Epithelial cell of prostate (primary cell): ENCODE results near the gene CLCNKB.
"Not testable (repeated sequence)": the region's sequence is repeated elsewhere in the genome, so short reads cannot be mapped to it uniquely, and the experiment has no call there.

ENCODE experiments used
- DNase-seq: peaks from one replicate; pipeline ENCODE4 v3.0.0-alpha.2; 2011; ENCODE audit warnings: low read depth, low spot score
- H3K27ac ChIP-seq: fragments of 450-650 bp; 2 replicates; pipeline ENCODE4 v1.5.1; 2017; ENCODE audit warnings: mild to moderate bottlenecking

Gene CLCNKB

DNA sequence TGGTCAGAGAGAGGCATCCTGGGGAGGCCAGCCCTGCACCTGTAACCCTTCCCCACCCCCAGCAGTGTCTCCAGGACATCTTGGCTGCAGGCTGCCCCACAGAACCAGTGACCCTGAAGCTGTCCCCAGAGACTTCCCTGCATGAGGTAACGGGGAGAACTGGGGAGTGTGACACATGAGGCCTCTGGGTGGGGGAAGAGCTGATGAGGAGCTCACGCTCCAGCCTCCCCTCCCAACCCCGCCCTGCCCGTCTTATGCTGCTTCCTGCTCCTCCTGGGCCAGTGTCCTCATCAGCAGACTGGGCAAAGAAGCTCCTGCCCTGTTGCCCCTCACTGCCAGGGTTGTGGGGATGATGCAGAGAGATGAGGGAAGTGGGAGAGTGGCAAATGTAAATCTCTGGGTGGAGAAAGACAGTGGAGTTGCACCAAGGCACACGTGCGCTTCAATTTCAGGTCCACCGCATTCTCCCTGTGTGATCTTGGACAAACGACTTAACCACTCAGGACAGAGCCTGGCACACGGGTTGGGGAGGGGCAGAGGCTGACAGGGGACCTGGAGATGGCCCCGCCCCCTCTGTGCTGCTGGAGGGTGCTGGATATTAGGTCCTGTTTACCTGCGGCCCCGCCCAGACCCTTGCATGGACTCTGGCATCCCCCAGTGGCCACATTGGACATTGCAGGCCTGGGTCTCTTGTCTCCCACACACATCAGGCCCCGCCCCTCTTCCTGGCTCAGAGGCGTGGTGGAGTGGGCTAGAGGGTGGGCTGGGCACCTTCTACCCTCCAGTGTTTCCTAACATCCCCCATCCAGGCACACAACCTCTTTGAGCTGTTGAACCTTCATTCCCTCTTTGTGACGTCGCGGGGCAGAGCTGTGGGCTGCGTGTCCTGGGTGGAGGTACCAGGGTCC lies 12.3 kb downstream of the CLCNKB start:
- peak; percentile 31 for DNase-seq
- no peak overlapping the region for H3K27ac ChIP-seq

DNA sequence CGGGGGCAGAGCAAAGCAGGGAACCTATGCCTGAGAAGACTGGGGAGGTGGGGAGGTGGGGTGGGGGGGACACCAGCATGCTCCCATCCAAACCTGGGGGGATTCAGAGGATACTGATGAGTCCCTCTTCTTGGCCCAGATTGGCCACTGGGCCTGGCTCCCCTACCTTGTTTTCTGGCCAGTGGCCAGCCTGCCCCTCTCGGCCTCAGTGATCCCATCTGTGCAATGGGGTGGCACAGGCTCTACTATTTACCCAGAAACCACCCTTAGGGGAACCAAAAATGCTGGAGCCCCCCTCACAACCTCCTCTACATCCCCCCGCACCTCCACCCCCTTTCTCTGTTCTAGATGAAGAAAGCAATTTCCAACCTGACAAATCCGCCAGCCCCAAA lies 12.9 kb downstream of the CLCNKB start:
- not testable (repeated sequence) for DNase-seq, H3K27ac ChIP-seq

DNA sequence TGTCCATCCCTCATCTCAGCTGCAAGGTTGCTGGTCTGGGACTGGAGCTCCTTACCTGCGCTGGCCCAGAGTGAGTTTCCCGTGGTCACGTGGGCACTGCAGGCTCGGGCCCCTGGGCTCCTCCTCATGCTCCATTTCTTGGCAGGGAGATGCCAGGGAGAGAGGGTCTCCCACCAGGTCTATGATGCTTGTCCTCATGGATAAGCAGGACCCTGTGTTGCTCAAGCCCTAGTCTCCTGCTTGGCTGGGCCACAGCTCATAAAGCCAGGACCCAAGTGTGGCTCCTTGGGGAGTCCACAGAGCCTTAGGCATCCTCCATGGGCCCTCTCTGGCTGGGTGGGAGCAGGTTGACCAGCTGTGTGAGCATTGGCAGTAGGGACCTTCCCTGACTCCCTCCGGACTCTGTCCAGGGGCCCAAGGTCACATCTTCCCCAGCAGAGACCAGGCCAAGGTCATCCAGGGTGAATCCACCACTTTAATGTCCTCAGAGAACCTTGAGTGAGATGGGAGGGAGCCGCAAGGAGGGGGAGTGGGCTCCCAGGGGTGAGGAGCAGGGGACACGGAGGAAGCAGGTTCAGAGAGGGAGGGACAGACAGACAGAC lies 13.8 kb downstream of the CLCNKB start:
- DNase-seq, H3K27ac ChIP-seq: not testable (repeated sequence)

DNA sequence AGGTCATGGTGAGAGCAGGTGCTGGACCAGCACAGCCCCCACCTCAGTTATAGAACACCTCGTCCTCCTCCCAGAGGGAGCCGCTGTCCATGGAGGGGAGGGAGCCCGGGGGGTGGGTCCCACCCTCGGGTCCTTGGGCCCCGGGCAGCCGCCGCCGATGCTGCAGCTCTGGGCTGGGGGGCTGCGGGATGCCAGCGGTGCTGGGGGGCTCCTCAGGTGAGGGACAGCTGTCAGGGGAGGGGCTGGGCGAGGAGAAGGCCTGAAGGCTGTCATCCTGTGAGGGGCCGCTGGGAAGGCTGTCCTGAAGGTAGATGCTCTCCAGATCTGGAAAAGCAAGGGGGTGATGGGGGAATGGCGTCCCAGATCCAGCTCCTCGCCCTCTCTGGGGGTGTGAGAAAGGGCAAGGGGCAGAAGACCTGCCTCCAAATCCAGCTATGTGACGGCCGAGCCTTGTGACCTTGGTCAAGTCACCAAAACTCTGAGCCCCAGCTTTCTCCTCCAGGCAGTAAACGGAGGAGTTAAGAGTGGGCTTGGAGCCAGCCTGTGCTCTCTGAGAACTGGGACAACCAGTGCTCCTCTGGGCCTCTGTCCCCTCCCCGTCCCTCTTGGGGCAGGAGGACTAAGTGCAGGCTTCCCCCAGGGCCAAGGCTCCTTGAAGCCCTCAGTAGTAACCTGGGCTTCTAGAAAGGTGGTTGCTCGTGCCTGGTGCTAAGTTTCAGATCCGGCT lies 15.0 kb downstream of the CLCNKB start:
- not testable (repeated sequence) for DNase-seq, H3K27ac ChIP-seq

DNA sequence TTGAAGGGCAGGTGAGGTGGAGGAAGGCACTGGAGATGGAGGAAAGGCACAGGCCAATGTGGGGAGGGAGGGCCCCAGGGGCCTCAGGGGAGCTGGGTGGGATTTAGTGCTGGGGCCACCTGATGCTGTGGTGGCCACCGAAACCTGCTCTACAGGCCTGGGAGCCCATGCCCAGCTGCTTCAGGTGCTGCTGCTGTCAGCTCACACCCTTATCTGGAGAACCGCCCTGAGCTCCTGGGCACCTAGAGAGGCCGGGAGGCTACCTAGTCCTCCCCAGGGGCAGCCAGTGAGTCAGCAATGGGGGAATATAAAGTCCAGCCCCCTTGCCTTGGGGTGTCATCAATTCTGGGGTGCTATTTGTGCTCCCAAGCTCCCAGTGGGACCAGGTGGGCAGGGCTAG lies 17.7 kb downstream of the CLCNKB start:
- no peak for DNase-seq
- H3K27ac ChIP-seq: no peak overlapping the region

DNA sequence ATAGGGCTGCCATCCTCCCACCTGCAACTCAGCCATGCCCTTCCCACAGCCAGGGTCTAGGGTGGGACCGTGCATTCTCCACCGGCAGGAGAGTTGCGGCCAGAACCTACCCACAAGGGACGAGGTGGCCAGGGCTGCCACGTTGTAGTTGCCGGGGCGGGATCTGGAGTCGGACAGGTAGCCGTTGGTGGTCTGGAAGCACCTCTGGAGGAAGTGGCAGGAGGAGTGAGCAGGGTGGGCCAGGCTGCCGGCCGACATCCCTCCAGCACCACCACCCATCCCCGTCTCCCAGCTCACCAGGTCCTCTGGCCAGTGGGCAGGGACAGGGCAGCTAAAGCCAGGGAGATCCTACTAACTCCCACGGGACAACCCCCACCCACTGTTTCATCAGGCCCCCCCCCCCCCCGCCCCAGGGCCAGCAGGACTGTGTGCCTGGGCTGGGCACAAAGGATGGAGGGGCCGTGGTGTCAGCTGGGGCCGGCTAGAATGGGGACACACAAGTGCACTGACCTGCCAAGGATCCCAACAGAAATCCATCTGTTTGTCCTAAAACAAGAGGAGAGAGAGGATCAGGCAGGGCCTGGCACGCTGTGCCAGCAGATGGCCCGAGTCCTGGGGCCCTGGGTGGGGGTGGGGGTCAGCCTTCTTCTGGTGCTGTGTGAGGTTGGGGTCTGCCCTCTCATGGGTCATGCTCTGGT lies 18.6 kb downstream of the CLCNKB start:
- not testable (repeated sequence) for DNase-seq, H3K27ac ChIP-seq

DNA sequence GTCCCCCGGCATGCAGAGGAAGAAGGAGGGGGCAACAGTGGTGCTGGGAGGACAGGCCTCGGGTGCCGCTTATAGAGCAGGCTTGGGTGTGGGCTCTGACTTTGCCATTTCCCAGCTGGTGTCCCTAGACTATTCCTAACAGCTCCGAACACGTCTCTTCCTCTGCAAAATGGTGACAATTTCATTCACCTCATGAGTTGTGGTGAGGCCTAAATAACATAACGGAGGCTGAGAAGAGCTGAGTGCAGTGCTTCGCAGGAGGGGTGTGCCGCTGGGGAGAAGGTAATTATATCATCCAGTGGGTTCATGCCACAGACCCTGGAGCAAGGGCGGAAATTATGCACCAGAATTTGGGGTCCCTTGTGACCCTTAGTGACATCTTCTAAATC lies 19.1 kb downstream of the CLCNKB start:
- not testable (repeated sequence) for DNase-seq, H3K27ac ChIP-seq

DNA sequence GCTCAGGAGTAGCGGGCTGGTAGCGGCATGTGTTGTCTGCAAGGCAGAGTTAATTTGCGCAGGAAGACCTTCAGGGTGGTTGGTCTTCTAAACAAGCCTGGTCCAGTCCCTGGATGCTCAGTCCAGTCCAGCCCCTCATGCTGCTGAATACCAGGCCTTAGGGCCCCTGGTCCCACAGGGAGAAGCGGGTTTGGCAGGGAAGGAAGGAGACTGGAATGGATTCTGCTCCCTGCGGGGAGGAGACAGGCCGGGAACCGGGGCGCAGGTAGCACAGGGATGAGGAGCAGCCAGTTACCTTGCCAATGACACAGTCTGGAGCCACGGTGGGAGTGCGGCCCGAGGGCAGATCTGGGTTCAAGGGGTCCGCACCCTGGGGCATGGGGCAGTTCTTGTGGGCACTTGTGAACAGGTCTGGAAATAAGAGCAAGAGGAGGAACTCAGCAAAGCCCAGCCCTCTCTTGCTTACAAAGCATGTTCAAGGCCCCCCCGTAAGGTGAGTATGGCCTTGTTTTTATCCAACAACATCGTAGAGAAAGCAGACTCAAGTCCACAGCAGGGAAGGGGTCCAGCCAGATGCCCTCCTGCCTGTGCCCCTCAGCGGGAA lies 19.7 kb downstream of the CLCNKB start:
- no peak overlapping the region for H3K27ac ChIP-seq
- no peak for DNase-seq

DNA sequence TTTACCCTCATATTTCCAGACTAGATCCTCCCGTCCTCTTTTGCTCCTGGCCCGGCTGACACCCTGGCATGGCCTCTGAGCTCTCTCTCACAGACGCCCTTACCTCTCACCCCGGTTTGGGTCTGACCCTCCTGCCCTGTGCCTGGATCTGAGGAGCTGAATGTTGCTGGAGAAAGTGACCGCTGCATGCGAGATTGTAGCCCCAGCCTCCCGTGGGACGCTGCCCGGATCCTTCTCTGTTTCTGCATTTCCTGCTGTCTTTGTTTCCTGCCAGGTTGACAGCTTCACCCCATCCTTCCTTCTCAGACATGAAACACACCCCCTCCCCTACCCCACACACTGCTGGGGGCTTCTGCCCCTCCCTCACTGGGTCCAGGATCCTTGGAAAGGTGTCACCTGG lies 20.3 kb downstream of the CLCNKB start:
- DNase-seq: no peak

DNA sequence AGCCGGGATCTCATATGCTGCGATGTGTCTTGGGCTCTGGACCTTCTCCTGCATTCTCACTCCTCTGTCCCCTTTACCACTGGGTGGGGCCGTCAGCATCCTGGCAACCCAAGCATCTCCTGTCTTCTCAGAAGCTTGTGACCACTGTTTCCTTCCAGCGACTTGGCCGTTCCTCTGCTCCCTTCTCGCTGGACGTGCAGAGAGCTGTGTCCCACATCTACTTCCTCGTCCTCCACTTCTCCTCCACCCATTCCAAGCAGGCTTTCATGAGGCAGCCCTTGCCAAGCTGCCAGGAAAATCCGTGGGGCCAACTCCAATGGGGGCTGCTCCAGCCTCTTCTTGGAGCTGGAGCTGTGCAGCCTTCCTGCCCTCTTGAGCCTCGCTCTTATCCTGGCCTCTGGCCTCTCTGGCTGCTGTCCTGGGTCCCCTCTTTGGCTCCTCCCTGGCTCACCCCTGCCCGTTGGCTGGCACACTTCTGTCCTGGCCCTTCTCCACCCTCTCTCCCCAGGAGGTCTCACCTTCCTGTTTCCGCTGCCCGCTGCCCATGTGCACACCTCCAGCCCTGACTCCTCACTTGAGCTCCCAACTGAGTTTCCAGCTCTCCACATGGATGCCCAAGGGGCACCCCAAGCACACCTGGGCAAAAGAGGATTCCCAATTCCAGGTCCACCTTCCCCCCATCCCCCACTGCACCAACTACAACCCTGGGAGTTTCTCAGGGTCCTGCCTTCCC lies 21.1 kb downstream of the CLCNKB start:
- H3K27ac ChIP-seq: no peak overlapping the region
- no peak for DNase-seq

More for the DNA sequence above, 20.3 kb downstream of the CLCNKB start:
- H3K27ac ChIP-seq: no peak overlapping the region

DNA sequence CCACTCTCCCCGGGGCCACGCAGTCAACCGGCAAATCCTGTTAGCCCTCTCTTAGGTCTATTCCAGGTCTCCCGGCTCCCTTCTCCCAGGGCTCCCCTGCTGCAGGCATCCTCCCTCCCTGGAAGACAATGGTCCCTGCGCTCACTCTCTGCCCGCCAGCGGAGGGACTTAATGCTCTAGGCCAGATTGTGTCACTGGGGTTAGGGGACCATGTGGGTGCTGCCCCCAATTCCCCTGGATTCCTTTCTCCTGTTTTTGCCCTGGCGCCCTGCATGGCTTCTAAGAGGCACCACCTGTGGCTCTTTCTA lies 21.6 kb downstream of the CLCNKB start:
- DNase-seq: no peak
- no peak overlapping the region for H3K27ac ChIP-seq

DNA sequence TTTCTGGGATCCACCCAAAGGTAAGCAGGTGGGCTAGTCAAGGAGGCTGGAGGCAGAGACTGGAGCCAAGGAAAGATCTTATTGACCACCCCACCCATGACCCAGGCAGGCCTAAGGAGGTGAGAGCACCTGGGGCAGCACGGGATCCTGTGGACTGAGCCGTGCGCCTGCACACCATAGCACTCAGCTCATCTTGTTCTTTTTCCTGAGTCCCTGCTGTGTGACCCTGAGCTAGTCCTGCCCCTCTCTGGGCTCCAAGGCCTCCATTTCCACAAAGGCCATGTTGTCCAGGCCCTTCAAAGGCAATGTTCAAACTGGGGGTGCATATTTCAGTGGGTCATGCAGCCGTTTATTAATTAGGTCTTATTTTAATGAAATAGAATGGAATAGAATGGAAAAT lies 22.7 kb downstream of the CLCNKB start:
- no peak for DNase-seq
- H3K27ac ChIP-seq: no peak overlapping the region

DNA sequence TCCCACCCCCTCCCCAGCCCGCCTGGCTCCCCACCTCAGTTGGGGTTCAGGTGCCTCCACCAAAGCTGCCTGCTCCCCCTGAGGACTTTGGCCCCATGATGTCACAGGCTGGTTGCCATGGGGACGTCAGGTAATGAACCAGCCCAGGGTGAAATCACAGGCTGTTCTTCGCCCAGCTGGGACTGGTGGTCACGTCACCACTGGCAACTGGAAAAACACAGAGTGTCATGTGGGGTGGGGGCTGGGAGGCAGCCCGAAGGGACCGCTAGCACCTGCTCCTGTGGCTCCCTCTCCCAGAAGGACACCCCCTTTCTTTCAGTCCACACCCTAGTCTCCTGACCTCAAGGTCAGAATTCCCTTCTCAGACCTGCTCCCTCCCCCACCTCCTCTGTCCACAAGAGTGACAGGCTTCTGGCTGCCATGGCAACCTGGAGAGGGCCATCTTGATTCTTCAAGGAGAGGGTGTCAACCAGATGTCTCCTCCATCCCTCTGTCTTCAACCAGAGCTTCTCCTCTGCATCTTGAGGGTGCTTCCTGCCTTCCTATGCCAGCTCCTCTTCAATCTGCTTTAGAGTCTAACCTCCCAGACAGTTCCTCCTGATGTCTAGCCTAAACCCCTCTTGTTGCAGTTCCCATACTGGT lies 23.7 kb downstream of the CLCNKB start:
- no peak for DNase-seq

DNA sequence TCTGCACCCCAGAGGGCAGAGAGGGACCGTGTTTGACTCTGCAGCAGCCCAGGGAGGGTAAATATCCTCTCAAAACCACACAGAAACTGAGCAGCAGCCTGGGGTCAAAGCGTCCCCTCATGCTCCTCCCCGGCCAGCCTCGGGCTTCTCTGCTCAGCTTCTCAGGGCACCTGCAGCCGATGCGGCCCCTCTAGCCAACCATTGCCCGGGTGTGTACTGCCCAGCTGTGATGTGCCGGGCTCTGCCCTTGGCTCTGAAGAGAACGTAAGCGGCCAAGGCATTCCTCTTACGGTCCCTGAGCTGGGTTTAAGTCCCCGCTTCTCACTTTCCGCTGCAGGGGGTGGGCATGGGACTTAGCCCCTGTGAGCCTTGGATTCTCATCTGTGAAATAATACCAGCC lies 24.4 kb downstream of the CLCNKB start:
- DNase-seq: no peak
- H3K27ac ChIP-seq: no peak overlapping the region

More for the DNA sequence above, 23.7 kb downstream of the CLCNKB start:
- no peak overlapping the region for H3K27ac ChIP-seq

DNA sequence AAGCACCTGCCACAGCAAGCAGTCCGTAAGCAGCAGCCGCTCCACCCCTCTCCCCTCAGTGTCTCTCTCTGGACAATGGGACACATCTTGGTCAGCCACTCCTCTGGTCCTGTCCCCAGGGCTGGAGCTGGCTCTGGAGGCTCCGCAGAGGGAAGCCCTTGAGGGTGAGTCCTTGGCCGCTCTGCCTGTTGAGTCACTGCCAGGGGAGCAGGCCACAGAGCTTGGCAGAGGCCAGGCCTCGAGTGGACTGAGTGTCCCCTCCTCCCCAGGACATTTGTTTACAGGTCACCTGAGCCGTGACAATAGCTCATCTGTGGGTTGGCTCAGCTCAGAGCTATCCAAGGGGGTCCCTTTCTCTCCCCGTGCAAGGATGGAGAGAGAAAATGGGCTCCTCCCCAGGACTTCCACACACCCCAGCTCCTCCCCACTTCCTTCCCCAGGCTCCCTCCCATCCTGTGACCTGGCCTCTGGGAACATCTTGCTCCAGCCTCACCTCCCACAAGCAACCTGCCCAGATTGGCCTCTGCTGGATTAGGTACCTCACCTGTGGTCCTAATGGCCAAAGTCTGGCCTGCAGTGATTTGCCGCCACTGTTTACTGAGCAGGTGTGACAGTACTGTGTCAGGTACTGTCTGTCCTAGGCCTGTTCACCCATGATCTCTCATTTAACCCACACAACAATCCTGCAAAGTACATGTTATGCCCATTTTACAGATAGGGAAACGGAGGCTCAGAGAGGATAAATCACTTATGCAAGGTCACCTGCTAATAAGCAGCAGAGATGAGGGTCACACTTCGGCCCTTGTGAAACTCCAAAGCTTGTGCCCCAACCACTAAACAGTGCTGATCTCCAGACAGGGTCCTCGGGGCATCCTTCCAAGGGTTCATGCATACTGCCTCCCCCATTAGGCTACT lies 25.0 kb downstream of the CLCNKB start:
- H3K27ac ChIP-seq: no peak overlapping the region

DNA sequence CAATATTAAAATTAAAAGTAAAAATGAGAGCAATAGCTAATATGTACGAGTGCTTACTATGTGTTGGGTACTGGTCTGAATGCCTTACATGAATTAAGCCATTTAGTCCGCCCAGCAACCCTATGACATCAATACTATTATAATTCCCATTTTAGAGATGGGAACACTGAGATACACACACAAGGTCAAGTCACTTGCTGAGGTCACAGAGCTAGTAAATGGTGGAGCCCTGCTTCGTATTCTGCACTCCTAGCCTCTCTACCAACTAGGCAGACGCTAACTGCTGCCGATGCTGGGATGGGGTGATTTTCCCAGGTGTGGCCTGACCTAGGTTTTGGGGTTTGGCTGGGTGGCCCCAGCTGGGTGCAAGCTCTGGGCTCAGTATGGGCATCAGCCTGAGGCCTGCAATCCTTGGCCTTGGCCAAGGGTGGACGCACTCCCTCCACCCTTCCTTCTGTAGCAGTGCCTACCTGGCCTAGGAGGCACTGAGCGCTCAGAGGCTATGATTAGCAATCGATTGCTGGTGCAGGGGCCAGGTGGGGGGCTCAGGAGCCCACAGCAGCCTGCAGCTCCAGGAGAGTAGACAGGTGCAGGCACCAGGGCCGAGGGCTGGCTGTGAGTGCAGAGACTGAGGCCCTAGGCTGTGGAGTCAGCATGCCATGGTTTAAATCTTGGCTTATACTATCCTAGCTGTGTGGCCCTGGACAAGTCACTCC lies 27.2 kb downstream of the CLCNKB start:
- H3K27ac ChIP-seq: no peak overlapping the region
- DNase-seq: no peak

More for the DNA sequence above, 25.0 kb downstream of the CLCNKB start:
- DNase-seq: no peak

DNA sequence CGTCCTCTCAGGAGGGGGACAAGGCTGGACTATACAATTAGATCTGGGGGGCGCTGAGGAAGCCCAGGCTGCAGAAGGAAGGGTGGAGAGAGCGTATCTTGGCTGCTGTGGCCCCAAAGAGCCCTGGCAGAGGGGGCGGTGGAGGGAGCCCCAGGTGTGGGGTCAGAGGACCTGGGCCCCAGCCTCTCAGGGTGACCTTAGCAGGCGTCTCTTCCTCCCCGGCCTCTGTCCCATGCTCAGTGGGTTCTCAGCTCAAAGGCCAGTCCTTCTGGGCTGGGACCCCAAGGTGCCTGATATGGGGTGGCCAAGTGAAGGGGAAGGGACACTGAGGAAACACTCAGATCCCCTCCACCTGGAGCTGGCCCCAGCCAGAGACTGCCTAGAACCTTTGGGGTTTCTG lies 28.0 kb downstream of the CLCNKB start:
- DNase-seq: no peak
- no peak overlapping the region for H3K27ac ChIP-seq
